GM18873 (cell line): ENCODE measurements around the gene KCNQ1.

Experiments used
- ATAC-seq: cut with Tn5 transposase; IDR thresholded peaks from one replicate; pipeline ENCODE4 v1.9.1; 2021; ENCODE audit warnings: mild to moderate bottlenecking, moderate library complexity, moderate number of reproducible peaks; ENCODE audit not compliant: unreplicated experiment, low FRiP score

The KCNQ1 gene

GRCh38 chr11:2586793-2587131, 142.0 kb downstream of the KCNQ1 start:
- ATAC-seq = no peak

DNA sequence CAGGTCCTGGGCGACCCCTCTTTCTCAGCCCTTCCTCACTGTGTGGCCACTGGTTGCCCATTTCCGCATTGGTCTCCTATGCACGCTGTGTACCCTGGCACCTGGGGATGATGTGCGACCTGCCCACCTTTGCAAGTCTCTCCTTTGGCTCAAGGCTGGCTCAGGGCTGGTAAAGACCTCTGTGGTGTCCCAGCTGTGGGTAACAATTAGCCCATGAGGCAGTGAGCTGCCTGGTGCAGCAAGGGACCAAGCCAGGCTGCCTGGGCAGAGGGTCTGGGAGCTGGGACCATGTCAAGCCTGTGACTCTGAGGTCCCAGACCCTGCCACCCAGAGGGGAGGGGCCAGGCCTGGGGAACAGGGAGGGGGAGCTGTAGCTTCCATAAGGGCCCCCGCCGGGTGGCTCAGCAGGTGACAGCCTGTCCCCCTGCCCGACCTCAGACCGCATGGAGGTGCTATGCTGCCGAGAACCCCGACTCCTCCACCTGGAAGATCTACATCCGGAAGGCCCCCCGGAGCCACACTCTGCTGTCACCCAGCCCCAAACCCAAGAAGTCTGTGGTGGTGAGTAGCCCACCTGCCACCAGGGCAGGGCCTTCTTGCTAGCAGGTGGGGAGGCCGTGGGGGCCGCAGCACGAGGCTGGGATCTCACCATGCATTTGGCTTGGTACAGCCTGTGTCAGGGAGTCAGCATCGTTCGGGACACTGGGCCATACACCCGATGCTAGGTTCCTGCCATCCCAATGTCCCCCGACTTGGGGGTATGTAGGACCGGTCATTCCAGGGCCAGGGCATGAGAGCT, 142.5 kb downstream of the KCNQ1 start:
- ATAC-seq = no peak

- ATAC-seq = no peak
Observed at GRCh38 chr11:2587976-2588748, 143.4 kb downstream of the KCNQ1 start.

GRCh38 chr11:2588809-2589537, 144.2 kb downstream of the KCNQ1 start:
- ATAC-seq = no peak

GRCh38 chr11:2589538-2589934, 144.7 kb downstream of the KCNQ1 start:
- no peak for ATAC-seq

DNA sequence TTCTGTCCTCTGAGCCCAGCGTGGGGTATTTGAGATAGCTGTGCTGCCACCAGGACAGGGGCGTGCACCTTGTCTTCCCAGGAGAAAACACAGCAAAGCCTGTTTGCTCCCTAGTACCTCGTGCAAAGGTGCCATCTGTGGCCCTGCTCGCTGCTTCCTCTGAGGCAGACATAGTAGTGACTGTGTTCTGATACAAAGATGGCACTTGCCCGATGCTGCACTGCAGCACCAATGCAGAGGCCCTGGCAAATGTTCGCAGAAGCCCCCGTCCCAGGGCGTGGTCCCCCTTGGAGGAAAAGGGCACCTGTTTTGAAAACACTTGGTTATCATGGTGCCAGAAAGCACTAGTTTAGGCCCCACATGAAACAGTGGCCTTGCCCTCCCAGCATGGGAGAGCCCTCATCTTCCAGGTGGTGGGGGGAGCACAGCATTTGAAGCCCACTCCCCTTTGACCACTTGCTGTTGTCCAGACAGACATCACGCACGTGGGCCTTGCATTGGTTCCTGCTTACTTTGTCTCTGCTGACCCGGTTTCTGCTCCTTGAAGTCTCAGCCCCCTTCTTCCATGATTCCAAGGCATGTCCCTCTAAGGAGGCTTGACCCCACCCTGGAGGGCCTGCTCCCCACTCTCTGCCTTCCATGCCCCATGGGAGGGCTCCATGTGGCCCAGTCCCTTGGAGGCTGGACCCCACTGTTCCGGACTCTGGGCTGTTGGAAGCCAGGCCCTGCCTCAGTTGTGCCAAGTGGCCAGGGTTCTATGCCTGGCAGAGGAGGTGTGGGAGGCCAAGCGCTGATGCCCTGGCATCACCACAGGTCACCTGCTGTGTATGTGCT, 145.5 kb downstream of the KCNQ1 start:
- ATAC-seq = no peak

DNA sequence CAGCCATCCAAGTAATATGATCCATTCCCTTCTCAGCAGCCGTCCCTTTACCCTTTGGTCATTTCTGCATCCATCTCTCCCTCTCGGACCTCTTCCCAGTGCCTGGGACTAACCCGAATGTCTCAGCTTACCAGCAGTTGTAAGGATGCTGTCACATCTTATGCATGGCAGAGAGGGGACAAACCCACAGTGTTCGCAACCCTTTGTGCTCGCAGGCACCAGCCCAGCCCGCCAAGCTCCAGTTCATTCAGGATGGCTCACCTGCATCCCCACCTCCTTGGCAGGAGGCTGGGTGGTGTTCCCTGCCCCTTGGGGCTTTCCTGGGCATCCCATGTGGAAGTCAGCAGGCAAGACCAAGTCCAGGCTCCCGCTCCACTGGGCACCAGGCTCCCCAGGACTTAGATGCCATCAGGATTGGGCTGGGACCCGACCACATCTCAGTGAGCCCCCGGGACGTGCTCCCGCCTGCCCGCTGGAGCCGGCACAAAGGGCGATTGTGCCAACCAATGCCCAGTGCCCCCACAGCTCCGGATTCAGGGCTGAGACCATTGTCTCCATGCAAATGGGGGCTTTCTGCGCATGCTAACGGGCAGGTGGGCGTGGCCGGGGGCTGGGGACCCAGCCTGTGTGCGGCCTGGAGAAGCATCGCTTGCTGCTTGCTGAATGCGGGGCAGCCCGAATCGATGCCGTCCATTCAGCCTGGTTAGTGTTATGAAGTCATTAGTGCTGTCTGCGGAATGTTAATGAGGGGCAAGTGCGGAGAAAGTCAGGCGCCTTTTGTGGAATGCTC, 146.4 kb downstream of the KCNQ1 start:
- ATAC-seq = no peak

GRCh38 chr11:2591805-2592204, 147.0 kb downstream of the KCNQ1 start:
- ATAC-seq = no peak

- ATAC-seq = no peak
Observed at GRCh38 chr11:2592559-2593392, 148.0 kb downstream of the KCNQ1 start.

GRCh38 chr11:2593393-2593950, 148.7 kb downstream of the KCNQ1 start:
- ATAC-seq = no peak

GRCh38 chr11:2594267-2594666, 149.5 kb downstream of the KCNQ1 start:
- ATAC-seq = no peak

DNA sequence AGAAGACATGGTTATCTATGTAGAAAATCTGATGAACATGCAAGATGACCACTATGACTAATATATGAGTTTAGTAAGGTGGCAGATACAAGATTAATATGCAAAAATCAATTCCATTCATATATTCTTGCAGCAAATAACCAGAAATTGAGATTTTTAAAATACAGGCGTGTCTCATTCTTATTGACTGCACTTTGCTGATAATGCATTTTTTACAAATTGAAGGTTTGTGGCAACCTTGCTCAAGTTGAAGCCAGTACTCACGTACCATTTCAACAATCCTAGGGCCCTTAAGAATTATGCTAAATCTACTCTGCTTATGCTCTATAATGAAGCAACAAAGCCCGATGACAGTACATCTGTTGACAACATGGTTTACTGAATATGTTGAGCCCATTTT, 150.4 kb downstream of the KCNQ1 start:
- ATAC-seq = no peak

- ATAC-seq = no peak
Observed at GRCh38 chr11:2599561-2600189, 154.9 kb downstream of the KCNQ1 start.

- no peak for ATAC-seq
Observed at GRCh38 chr11:2609345-2609744, 164.5 kb downstream of the KCNQ1 start.

DNA sequence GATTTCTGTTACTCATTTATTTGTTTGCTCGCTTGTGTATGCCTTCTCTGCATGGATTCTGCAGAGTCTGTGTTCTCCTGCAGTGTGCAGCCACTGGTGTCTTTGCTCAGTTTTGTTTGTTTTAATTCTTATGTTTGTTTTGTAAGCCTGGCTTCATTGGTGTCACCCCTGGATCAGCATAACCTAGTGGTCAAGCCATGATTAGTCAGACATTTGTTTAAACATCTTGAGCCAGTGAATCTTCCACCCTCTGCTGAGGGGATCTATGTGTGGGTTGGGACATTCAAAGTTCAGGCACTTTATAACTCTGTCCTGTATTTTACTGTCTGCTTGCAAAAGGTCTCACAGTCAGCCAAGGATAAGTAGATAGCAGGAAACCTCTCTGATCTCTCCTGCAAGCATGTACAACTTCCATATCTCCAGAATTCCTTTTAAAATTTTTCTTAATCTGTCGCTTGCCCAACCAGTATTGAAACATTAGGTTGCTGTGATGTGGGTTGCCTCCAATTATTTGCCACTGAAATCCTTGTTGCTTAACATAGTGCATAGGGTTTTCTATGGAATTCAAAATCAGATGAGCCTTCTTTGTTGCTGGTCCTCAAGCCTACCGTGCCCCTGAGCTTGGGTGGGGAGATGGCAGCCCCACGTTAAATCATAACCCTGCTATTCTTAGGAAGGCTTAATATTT, 168.2 kb downstream of the KCNQ1 start:
- no peak for ATAC-seq

DNA sequence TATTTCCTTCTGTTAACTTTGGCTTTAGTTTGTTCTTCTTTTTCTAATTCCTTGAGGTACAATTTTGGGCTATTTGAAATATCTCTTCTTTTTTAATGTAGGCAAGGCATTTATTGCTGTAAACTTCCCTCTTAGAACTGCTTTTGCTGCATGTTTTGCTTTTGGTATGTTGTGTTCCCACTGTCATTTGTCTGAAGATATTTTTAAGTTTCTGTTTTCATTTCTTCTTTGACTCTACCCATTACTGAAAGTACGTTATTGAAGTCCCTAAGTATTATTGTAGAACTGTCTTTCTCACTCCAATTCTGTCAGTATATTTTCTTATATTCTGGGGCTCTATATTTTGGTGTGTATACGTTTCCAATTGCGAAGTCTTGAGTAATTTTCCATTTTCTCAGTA, 177.1 kb downstream of the KCNQ1 start:
- ATAC-seq = no peak

DNA sequence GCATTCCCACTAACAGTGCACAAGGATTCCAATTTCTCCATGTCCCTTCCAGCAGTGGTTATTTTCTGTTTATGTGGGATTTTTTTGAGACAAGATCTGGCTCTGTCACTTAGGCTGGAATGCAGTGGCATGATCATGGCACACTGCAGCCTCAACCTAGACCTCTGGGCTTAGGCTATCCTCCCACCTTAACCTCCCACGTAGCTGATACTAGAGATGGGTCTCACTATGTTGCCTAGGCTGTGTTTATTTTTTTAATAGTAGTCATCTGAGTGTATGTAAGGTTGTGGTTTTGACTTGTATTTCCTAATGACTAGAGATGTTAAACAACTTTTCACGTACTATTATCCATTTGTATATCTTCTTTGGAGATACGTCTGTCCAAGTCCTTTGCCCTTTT, 180.4 kb downstream of the KCNQ1 start:
- no peak for ATAC-seq
